Left ventricle myocardium inferior (tissue), 1 donor: ENCODE results near the gene PIGN. TPM values are rescaled to one million over a fixed set of nuclear protein-coding genes. Genes with fewer than 3 reads are reported as not detected.

Source experiments
- DNase-seq: peaks from one replicate; pipeline ENCODE4 v3.0.0-alpha.2; 2020
- H3K27ac ChIP-seq: fragments of 200-600 bp; replicated peaks from 2 replicates; pipeline ENCODE4 v1.8.0; 2021
- H3K27me3 ChIP-seq: fragments of 200-600 bp; 2 replicates; pipeline ENCODE4 v1.8.0; 2021; ENCODE audit warnings: low read depth
- H3K36me3 ChIP-seq: fragments of 200-600 bp; 2 replicates; pipeline ENCODE4 v1.8.0; 2021
- H3K4me1 ChIP-seq: fragments of 200-600 bp; 2 replicates; pipeline ENCODE4 v1.8.0; 2021
- H3K4me3 ChIP-seq: fragments of 200-600 bp; 2 replicates; pipeline ENCODE4 v1.8.0; 2021; ENCODE audit warnings: mild to moderate bottlenecking, moderate library complexity
- H3K9me3 ChIP-seq: fragments of 200-600 bp; replicated peaks from 2 replicates; pipeline ENCODE4 v1.8.0; 2021
- CTCF ChIP-seq: fragments of 200-600 bp; IDR thresholded peaks from 2 replicates; pipeline ENCODE4 v1.8.0; 2021; ENCODE audit warnings: antibody characterized with exemption, mild to moderate bottlenecking, borderline replicate concordance
- intact Hi-C: fragments of 100-400 bp; cut with micrococcal nuclease; formaldehyde crosslinking; loops from one replicate; pipeline ENCODE4 v1.11.0; 2022
- total RNA-seq: library from RNA; stranded (reverse); fragmentation: NEBNext Ultra II Directional; extraction: Animal tissue kit (Norgen Biotek cat#: 25700); gene quantifications from one replicate; pipeline ENCODE4 v1.2.1, GENCODE V29; 2021
- donor health status: DM: no; HTN: yes; CAD: no; lungs with severe emphysema.

Gene PIGN
- total RNA-seq, 1 donor from 2014 or later: 19.7 TPM

DNA sequence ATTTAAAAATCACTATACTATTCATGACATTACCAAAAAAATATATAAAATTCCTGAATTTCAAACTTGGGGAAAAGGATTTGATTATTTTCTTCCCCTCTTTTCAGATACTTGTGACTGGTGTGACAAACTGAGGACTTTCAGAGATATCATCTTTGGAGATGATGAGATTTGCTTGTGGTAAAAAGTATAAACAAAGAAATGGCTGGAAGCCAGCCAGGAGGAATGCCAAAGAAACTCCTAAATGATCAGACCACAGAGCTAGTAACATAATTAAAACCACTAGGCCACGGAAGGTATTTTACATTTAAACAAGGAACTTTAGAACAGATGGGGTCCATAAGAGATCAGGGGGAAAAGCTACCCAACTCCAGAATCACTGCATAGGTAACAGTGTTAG, 58.7 kb downstream of the PIGN start:
- no peak for DNase-seq
- no peak for TF ChIP-seq CTCF
- H3K27me3 ChIP-seq: no peaks in the 10 kb centered on the region
- no peaks in the 10 kb centered on the region for H3K9me3 ChIP-seq
- no peak overlapping the region for H3K4me3 ChIP-seq
- intact Hi-C loops: loop anchor here (10.0 kb wide), 1 partner anchor 493 kb away; no protein-coding TSS in a partner anchor
- H3K36me3 ChIP-seq: no peaks in the 10 kb centered on the region
- no peak overlapping the region for H3K27ac ChIP-seq
- no peaks in the 10 kb centered on the region for H3K4me1 ChIP-seq

DNA sequence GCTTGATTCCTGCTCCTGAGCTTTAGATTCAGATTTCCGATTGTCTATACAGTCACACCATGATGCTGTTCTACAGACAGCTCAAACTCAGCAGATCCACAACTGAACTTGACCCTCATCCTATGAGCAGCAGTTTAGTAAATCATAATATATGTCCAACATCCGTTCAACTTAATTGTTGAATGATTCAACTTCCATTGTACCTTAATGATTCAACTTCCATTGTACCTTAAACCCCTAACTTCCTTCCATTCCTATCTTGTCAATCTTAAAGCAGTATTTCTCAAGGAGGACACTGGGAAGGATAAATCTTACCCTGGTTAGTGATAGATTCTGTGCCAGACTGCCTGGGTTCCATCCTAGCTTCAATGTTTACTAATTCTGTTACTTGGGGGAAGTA, 60.1 kb downstream of the PIGN start:
- H3K27me3 ChIP-seq: no peaks in the 10 kb centered on the region
- no peaks in the 10 kb centered on the region for H3K9me3 ChIP-seq
- no peak overlapping the region for H3K4me3 ChIP-seq
- intact Hi-C loops: loop anchor here (10.0 kb wide), 1 partner anchor 492 kb away; no protein-coding TSS in a partner anchor
- no peaks in the 10 kb centered on the region for H3K4me1 ChIP-seq
- DNase-seq: no peak
- H3K27ac ChIP-seq: no peak overlapping the region
- TF ChIP-seq CTCF: no peak
- no peaks in the 10 kb centered on the region for H3K36me3 ChIP-seq

DNA sequence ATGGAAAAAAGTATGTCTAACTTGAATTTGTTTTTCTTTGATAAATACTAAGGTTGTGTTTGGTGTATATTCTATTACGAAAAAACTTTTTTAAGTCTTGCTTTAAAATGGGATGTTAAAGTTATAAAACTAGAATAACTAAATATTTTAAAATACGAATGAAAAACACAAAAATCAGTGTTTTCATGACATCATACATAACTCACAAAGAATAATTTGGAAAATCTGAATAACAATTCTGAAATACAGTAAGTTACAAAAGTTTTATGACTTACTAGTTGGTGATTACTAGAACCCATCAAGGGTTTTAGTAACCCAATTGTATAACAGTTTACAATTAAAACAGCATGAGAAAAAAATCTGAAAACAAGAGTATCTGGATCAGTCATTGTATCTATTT, 61.2 kb downstream of the PIGN start:
- no peak overlapping the region for H3K27ac ChIP-seq
- H3K27me3 ChIP-seq: no peaks in the 10 kb centered on the region
- intact Hi-C loops: loop anchor here (10.0 kb wide), 1 partner anchor 491 kb away; no protein-coding TSS in a partner anchor
- H3K9me3 ChIP-seq: no peaks in the 10 kb centered on the region
- no peak for DNase-seq
- no peak for TF ChIP-seq CTCF
- no peaks in the 10 kb centered on the region for H3K36me3 ChIP-seq
- H3K4me3 ChIP-seq: no peak overlapping the region
- no peaks in the 10 kb centered on the region for H3K4me1 ChIP-seq

GRCh38 chr18:62122330-62122729, 64.5 kb downstream of the PIGN start:
- no peaks in the 10 kb centered on the region for H3K27me3 ChIP-seq
- no peak overlapping the region for H3K27ac ChIP-seq
- peaks cover 9% of the 10 kb centered on the region for H3K9me3 ChIP-seq
- no peak for DNase-seq
- intact Hi-C loops: loop anchor here (10.0 kb wide), 1 partner anchor 488 kb away; no protein-coding TSS in a partner anchor
- TF ChIP-seq CTCF: no peak
- H3K36me3 ChIP-seq: peaks cover 4% of the 10 kb centered on the region
- H3K4me1 ChIP-seq: peaks cover 7% of the 10 kb centered on the region
- no peak overlapping the region for H3K4me3 ChIP-seq

DNA sequence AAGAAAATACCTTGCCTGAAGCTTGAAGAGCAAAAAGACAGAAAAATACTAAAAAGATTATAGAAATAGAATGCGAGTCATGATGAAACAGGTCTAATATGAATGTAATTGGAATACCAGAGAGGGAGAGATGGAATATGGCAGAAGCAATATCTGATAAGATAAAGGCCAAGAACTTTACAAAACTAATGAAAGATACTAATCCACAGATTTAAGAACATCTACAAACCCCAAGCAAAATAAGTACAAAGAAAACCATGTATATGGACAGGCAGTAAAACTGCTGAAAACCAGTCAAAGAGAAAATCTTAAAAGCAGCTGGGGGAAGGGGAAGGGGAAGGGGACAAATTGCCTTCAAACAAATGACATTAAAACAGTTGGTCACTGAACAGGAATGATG, 67.0 kb downstream of the PIGN start:
- intact Hi-C loops: loop anchor here (10.0 kb wide), 2 partner anchors 205 to 485 kb away; no protein-coding TSS in a partner anchor

More for the DNA sequence above, 67.0 kb downstream of the PIGN start:
- Histone ChIP-seq H3K27me3 (no peaks in the 10 kb centered on the region), H3K4me1 (peaks cover 7% of the 10 kb centered on the region), H3K27ac (no peak overlapping the region), H3K36me3 (peaks cover 4% of the 10 kb centered on the region), H3K9me3 (peaks cover 9% of the 10 kb centered on the region), H3K4me3 (no peak overlapping the region)
- TF ChIP-seq CTCF: no peak
- no peak for DNase-seq
